ENCODE results near the gene TSC22D4.
A peak's percentile ranks its signal among the peaks of the same experiment; 100 is the strongest.

The TSC22D4 gene

GRCh38 chr7:100476903-100477870, 1.8 kb downstream of the TSC22D4 start:
- no peak for DNase-seq (ENCODE audit: low read depth in 1 of 2, low spot score in 1 of 2)
- no peak for TF ChIP-seq JUND (IDR thresholded peaks at IDR 0.05; ENCODE audit: low read depth)
- in situ Hi-C loops (cut with HindIII; ENCODE audit: low pct_unique_long_range_greater_than_20kb, low sequenced_read_pairs), result no loop called here

GRCh38 chr7:100476101-100476780, 2.8 kb downstream of the TSC22D4 start:
- no peak for TF ChIP-seq JUND (IDR thresholded peaks at IDR 0.05; ENCODE audit: low read depth)
- in situ Hi-C loops (cut with HindIII; ENCODE audit: low pct_unique_long_range_greater_than_20kb, low sequenced_read_pairs), result no loop called here
- DNase-seq (ENCODE audit: low read depth in 1 of 2, low spot score in 1 of 2), result no peak

GRCh38 chr7:100475549-100475948, 3.5 kb downstream of the TSC22D4 start:
- in situ Hi-C loops (cut with HindIII; ENCODE audit: low pct_unique_long_range_greater_than_20kb, low sequenced_read_pairs), result no loop called here
- no peak for TF ChIP-seq JUND (IDR thresholded peaks at IDR 0.05; ENCODE audit: low read depth)
- DNase-seq (ENCODE audit: low read depth in 1 of 2, low spot score in 1 of 2), result no peak

- DNase-seq (ENCODE audit: low read depth in 1 of 2, low spot score in 1 of 2), result no peak
- in situ Hi-C loops (cut with HindIII; ENCODE audit: low pct_unique_long_range_greater_than_20kb, low sequenced_read_pairs), result no loop called here
- no peak for TF ChIP-seq JUND (IDR thresholded peaks at IDR 0.05; ENCODE audit: low read depth)
Observed at GRCh38 chr7:100472854-100473499, 6.0 kb downstream of the TSC22D4 start.

GRCh38 chr7:100472121-100472851, 6.7 kb downstream of the TSC22D4 start:
- TF ChIP-seq JUND (IDR thresholded peaks at IDR 0.05; ENCODE audit: low read depth), result no peak
- no peak for DNase-seq (ENCODE audit: low read depth in 1 of 2, low spot score in 1 of 2)
- in situ Hi-C loops (cut with HindIII; ENCODE audit: low pct_unique_long_range_greater_than_20kb, low sequenced_read_pairs), result no loop called here

GRCh38 chr7:100471021-100471420, 8.0 kb downstream of the TSC22D4 start:
- in situ Hi-C loops (cut with HindIII; ENCODE audit: low pct_unique_long_range_greater_than_20kb, low sequenced_read_pairs), result no loop called here
- no peak for DNase-seq (ENCODE audit: low read depth in 1 of 2, low spot score in 1 of 2)
- no peak for TF ChIP-seq JUND (IDR thresholded peaks at IDR 0.05; ENCODE audit: low read depth)

- in situ Hi-C loops (cut with HindIII; ENCODE audit: low pct_unique_long_range_greater_than_20kb, low sequenced_read_pairs), result no loop called here
- TF ChIP-seq JUND (IDR thresholded peaks at IDR 0.05; ENCODE audit: low read depth), result no peak
- DNase-seq (ENCODE audit: low read depth in 1 of 2, low spot score in 1 of 2), result peak; percentile 65 to 90
Observed at GRCh38 chr7:100469227-100470044, 9.6 kb downstream of the TSC22D4 start.

GRCh38 chr7:100467638-100468373, 11.2 kb downstream of the TSC22D4 start:
- no peak for DNase-seq (ENCODE audit: low read depth in 1 of 2, low spot score in 1 of 2)
- in situ Hi-C loops (cut with HindIII; ENCODE audit: low pct_unique_long_range_greater_than_20kb, low sequenced_read_pairs), result no loop called here
- TF ChIP-seq JUND (IDR thresholded peaks at IDR 0.05; ENCODE audit: low read depth), result no peak

- in situ Hi-C loops (cut with HindIII; ENCODE audit: low pct_unique_long_range_greater_than_20kb, low sequenced_read_pairs), result no loop called here
- DNase-seq (ENCODE audit: low read depth in 1 of 2, low spot score in 1 of 2), result no peak
- no peak for TF ChIP-seq JUND (IDR thresholded peaks at IDR 0.05; ENCODE audit: low read depth)
Observed at GRCh38 chr7:100466653-100467605, 12.1 kb downstream of the TSC22D4 start.

GRCh38 chr7:100465702-100466311, 13.2 kb downstream of the TSC22D4 start:
- peak in 1 of 2 experiments; percentile 26 for DNase-seq (ENCODE audit: low read depth in 1 of 2, low spot score in 1 of 2)
- in situ Hi-C loops (cut with HindIII; ENCODE audit: low pct_unique_long_range_greater_than_20kb, low sequenced_read_pairs), result no loop called here
- no peak for TF ChIP-seq JUND (IDR thresholded peaks at IDR 0.05; ENCODE audit: low read depth)

Data from T47D (cell line).